Cardiac ventricle fibroblast (primary cell): ENCODE measurements around the gene EEF1G. TPM values are rescaled to one million over a fixed set of nuclear protein-coding genes. Genes with fewer than 3 reads are reported as not detected.

ENCODE experiments used
- total RNA-seq: library from RNA; depleted of rRNA; stranded (reverse); fragments of >200 nt; gene quantifications from 2 replicates; pipeline ENCODE4 v1.2.3, GENCODE V29; 2015

EEF1G gene
- 1,923 and 1,968 TPM in 2 replicates for total RNA-seq

GRCh38 chr11:62573592-62574362 is at the start of gene EEF1G:
Gene EEF1G, minus strand, starts transcription at chr11:62573891. Its CDS starts 49 bp downstream, at chr11:62573842.

GRCh38 chr11:62621567-62622470 is 48.1 kb upstream of the EEF1G start, which contains the start of gene B3GAT3:
Gene B3GAT3, minus strand, starts transcription at chr11:62621986. Its CDS starts 39 bp downstream, at chr11:62621947.

GRCh38 chr11:62612366-62613290 is 38.9 kb upstream of the EEF1G start, which contains the start of the genes EML3 and ROM1:
Gene EML3, minus strand, starts transcription at chr11:62612775. Its CDS starts 318 bp downstream, at chr11:62612457.
Gene ROM1, plus strand, starts transcription at chr11:62613257. Its CDS starts 25 bp downstream, at chr11:62613282.

GRCh38 chr11:62601372-62602140 is 27.9 kb upstream of the EEF1G start, which contains the start of gene MTA2:
Gene MTA2, minus strand, starts transcription at chr11:62601865. Its CDS starts 415 bp downstream, at chr11:62601450.

GRCh38 chr11:62591448-62592145 is 17.9 kb upstream of the EEF1G start, which contains the start of gene TUT1:
Gene TUT1, minus strand, starts transcription at chr11:62591523. Its CDS starts 38 bp downstream, at chr11:62591485.

GRCh38 chr11:62546244-62546928 is 27.3 kb downstream of the EEF1G start, which contains the start of gene AHNAK:
Gene AHNAK, minus strand, starts transcription at chr11:62546806. Its CDS starts 10,708 bp downstream, at chr11:62536098.

Other genes with a start within 250 kb of the EEF1G start
- gene ASRGL1, start 236.4 kb downstream of the EEF1G start, total RNA-seq: 0.15 and 0.44 TPM in 2 replicates
- gene SCGB1A1, start 154.9 kb downstream of the EEF1G start, total RNA-seq: not detected in 2 replicates
- 438 and 502 TPM in 2 replicates for gene AHNAK, start 27.1 kb downstream of the EEF1G start, total RNA-seq
- gene TUT1, start 17.6 kb upstream of the EEF1G start, total RNA-seq: 10.5 and 11.9 TPM in 2 replicates
- gene MTA2, start 28.0 kb upstream of the EEF1G start, total RNA-seq: 45.8 and 56.8 TPM in 2 replicates
- gene EML3, start 38.9 kb upstream of the EEF1G start, total RNA-seq: 50.7 and 57.5 TPM in 2 replicates
- 24.8 and 25.3 TPM in 2 replicates for gene ROM1, start 39.4 kb upstream of the EEF1G start, total RNA-seq
- gene B3GAT3, start 48.1 kb upstream of the EEF1G start, total RNA-seq: 30.9 and 37.1 TPM in 2 replicates
- 322 and 338 TPM in 2 replicates for gene GANAB, start 72.7 kb upstream of the EEF1G start, total RNA-seq
- gene INTS5, start 79.4 kb upstream of the EEF1G start, total RNA-seq: 24.1 and 26.5 TPM in 2 replicates
- 24.8 and 38.0 TPM in 2 replicates for gene C11orf98, start 91.3 kb upstream of the EEF1G start, total RNA-seq
- 2.4 and 3.7 TPM in 2 replicates for gene CSKMT, start 91.4 kb upstream of the EEF1G start, total RNA-seq
- 7.5 and 8.7 TPM in 2 replicates for gene UQCC3, start 97.8 kb upstream of the EEF1G start, total RNA-seq
- 4.2 and 7.4 TPM in 2 replicates for gene LBHD1, start 98.4 kb upstream of the EEF1G start, total RNA-seq
- gene UBXN1, start 105.2 kb upstream of the EEF1G start, total RNA-seq: 115 and 150 TPM in 2 replicates
- 8.5 and 15.5 TPM in 2 replicates for gene LRRN4CL, start 115.6 kb upstream of the EEF1G start, total RNA-seq
- gene BSCL2, start 133.5 kb upstream of the EEF1G start, total RNA-seq: 15.4 and 27.1 TPM in 2 replicates
- not detected in 2 replicates for gene GNG3, start 133.8 kb upstream of the EEF1G start, total RNA-seq
- 18.1 and 23.8 TPM in 2 replicates for gene HNRNPUL2, start 153.6 kb upstream of the EEF1G start, total RNA-seq
- gene TTC9C, start 154.6 kb upstream of the EEF1G start, total RNA-seq: 22.8 and 36.6 TPM in 2 replicates
- 9.4 and 10.8 TPM in 2 replicates for gene ZBTB3, start 180.3 kb upstream of the EEF1G start, total RNA-seq
- gene POLR2G, start 187.7 kb upstream of the EEF1G start, total RNA-seq: 66.3 and 67.2 TPM in 2 replicates
- gene TAF6L, start 197.5 kb upstream of the EEF1G start, total RNA-seq: 11.8 and 13.9 TPM in 2 replicates
- 60.1 and 80.1 TPM in 2 replicates for gene TMEM179B, start 213.5 kb upstream of the EEF1G start, total RNA-seq
- 25.8 and 27.7 TPM in 2 replicates for gene TMEM223, start 218.1 kb upstream of the EEF1G start, total RNA-seq
- 33.1 and 35.5 TPM in 2 replicates for gene NXF1, start 231.5 kb upstream of the EEF1G start, total RNA-seq